IPS-18c (cell line): ENCODE results near the gene RPTOR.
"Not testable (repeated sequence)": the region's sequence is repeated elsewhere in the genome, so short reads cannot be mapped to it uniquely, and the experiment has no call there.

ENCODE experiments used
- H3K4me3 ChIP-seq: 2 replicates; pipeline ENCODE4 v1.7.0; 2013; ENCODE audit warnings: low read depth, mild to moderate bottlenecking, low read length, moderate library complexity; ENCODE audit not compliant: insufficient read depth
- H3K9me3 ChIP-seq: one replicate; pipeline ENCODE4 v1.6.1; 2013; ENCODE audit warnings: mild to moderate bottlenecking, low read length, moderate library complexity; ENCODE audit not compliant: control insufficient read depth, insufficient read depth

Gene RPTOR

GRCh38 chr17:80791758-80792284, 247.2 kb downstream of the RPTOR start:
- no peak overlapping the region for H3K4me3 ChIP-seq
- no peaks in the 10 kb centered on the region for H3K9me3 ChIP-seq

- Histone ChIP-seq H3K4me3 (no peak overlapping the region), H3K9me3 (no peaks in the 10 kb centered on the region)
These were observed 247.7 kb downstream of the RPTOR start for GRCh38 chr17:80792373-80792781.

- no peak overlapping the region for H3K4me3 ChIP-seq
- H3K9me3 ChIP-seq = no peaks in the 10 kb centered on the region
These were observed 248.8 kb downstream of the RPTOR start for GRCh38 chr17:80793421-80793820.

GRCh38 chr17:80793851-80794267, 249.2 kb downstream of the RPTOR start:
- Histone ChIP-seq H3K9me3 (no peaks in the 10 kb centered on the region), H3K4me3 (no peak overlapping the region)

GRCh38 chr17:80794281-80795089, 249.8 kb downstream of the RPTOR start:
- Histone ChIP-seq H3K9me3 (no peaks in the 10 kb centered on the region), H3K4me3 (no peak overlapping the region)

- H3K4me3 ChIP-seq = no peak overlapping the region
These were observed 250.5 kb downstream of the RPTOR start for GRCh38 chr17:80795090-80795580.

GRCh38 chr17:80795754-80796153, 251.1 kb downstream of the RPTOR start:
- Histone ChIP-seq H3K9me3 (no peaks in the 10 kb centered on the region), H3K4me3 (no peak overlapping the region)

More at GRCh38 chr17:80795090-80795580, 250.5 kb downstream of the RPTOR start:
- H3K9me3 ChIP-seq = no peaks in the 10 kb centered on the region

GRCh38 chr17:80796430-80796861, 251.8 kb downstream of the RPTOR start:
- H3K9me3 ChIP-seq = no peaks in the 10 kb centered on the region
- no peak overlapping the region for H3K4me3 ChIP-seq

- not testable (repeated sequence) for H3K4me3 ChIP-seq, H3K9me3 ChIP-seq
These were observed 252.6 kb downstream of the RPTOR start for GRCh38 chr17:80797222-80797621.

- no peaks in the 10 kb centered on the region for H3K9me3 ChIP-seq
- no peak overlapping the region for H3K4me3 ChIP-seq
These were observed 253.3 kb downstream of the RPTOR start for GRCh38 chr17:80797741-80798594.

- H3K4me3 ChIP-seq = no peak overlapping the region
These were observed 254.2 kb downstream of the RPTOR start for GRCh38 chr17:80798595-80799537.

GRCh38 chr17:80799538-80800480, 255.2 kb downstream of the RPTOR start:
- Histone ChIP-seq H3K9me3 (no peaks in the 10 kb centered on the region), H3K4me3 (no peak overlapping the region)

More at GRCh38 chr17:80798595-80799537, 254.2 kb downstream of the RPTOR start:
- H3K9me3 ChIP-seq = no peaks in the 10 kb centered on the region

- Histone ChIP-seq H3K9me3 (no peaks in the 10 kb centered on the region), H3K4me3 (no peak overlapping the region)
These were observed 256.1 kb downstream of the RPTOR start for GRCh38 chr17:80800481-80801391.

GRCh38 chr17:80802626-80803450, 258.2 kb downstream of the RPTOR start:
- Histone ChIP-seq H3K9me3 (peaks cover 2% of the 10 kb centered on the region), H3K4me3 (no peak overlapping the region)
